Activated T-helper 1 cell treated with anti-CD3 and anti-CD28 coated beads, Interleukin-12 subunit alpha, Interleukin-12 subunit beta, Interleukin-2, Interleukin-4 antibody, amounts not matched to agents 30 ng/mL and 10 ng/mL and 1 ng/mL, durations not matched to agents 14 hours and 24 hours and 36 hours (primary cell): ENCODE measurements around the gene IP6K2. TPM values are rescaled to one million over a fixed set of nuclear protein-coding genes. Genes with fewer than 3 reads are reported as not detected.
A peak's percentile ranks its signal among the peaks of the same experiment; 100 is the strongest.
"Not testable (repeated sequence)": the region's sequence is repeated elsewhere in the genome, so short reads cannot be mapped to it uniquely, and the experiment has no call there.

Experiments used
- DNase-seq: peaks from one replicate; pipeline ENCODE4 v3.0.0; 2021; ENCODE audit warnings: low spot score
- H3K27ac Mint-ChIP-seq: one replicate; pipeline ENCODE4 v1.8.0; 2021; ENCODE audit warnings: mild to moderate bottlenecking, mixed read lengths
- H3K27me3 Mint-ChIP-seq: one replicate; pipeline ENCODE4 v1.8.0; 2022; ENCODE audit warnings: mild to moderate bottlenecking, moderate library complexity, mixed read lengths; ENCODE audit not compliant: insufficient read depth
- H3K36me3 Mint-ChIP-seq: one replicate; pipeline ENCODE4 v1.8.0; 2021; ENCODE audit warnings: low read depth, mixed read lengths
- H3K4me1 Mint-ChIP-seq: one replicate; pipeline ENCODE4 v1.8.0; 2021; ENCODE audit warnings: low read depth, mixed read lengths
- H3K4me3 Mint-ChIP-seq: one replicate; pipeline ENCODE4 v1.8.0; 2021; ENCODE audit warnings: mild to moderate bottlenecking, moderate library complexity, mixed read lengths
- H3K9me3 Mint-ChIP-seq: one replicate; pipeline ENCODE4 v1.8.0; 2021; ENCODE audit warnings: mixed read lengths
- intact Hi-C: fragments of 100-400 bp; cut with micrococcal nuclease; formaldehyde crosslinking; loops from one replicate; pipeline ENCODE4 v1.15.1; 2024
- total RNA-seq: library from RNA; stranded (reverse); gene quantifications from 2 replicates; pipeline ENCODE4 v1.2.3, GENCODE V29; 2022

IP6K2 gene
- total RNA-seq, 1 donor from 2014 or later = 61.0 TPM

GRCh38 chr3:48739955-48740823 lies 23.2 kb upstream of the IP6K2 start:
- Mint-ChIP-seq H3K27ac (no peak overlapping the region), H3K4me1 (no peaks in the 10 kb centered on the region), H3K4me3 (no peak overlapping the region), H3K9me3 (no peaks in the 10 kb centered on the region), H3K36me3 (no peaks in the 10 kb centered on the region), H3K27me3 (no peaks in the 10 kb centered on the region)
- peak; percentile 24 for DNase-seq
- intact Hi-C loops = loop anchor here (5.0 kb wide), 1 partner anchor 212 kb away; no protein-coding TSS in a partner anchor

DNA sequence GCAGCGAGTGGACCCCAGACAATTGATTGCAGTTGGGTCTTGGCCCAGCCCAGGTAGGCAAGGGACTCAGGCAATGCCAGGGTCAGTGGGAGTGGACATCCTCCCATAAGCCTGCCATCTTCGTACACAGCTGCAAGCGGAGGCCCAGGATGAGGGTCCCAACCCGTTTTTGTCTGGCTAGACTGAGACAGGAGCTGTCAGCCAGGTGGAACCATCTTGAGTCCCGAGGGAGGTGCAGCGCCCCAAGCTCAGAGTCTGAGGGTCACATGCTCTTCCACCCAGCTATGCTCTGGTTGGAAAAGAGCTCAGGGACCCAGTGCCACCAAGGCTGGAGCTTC lies 22.6 kb upstream of the IP6K2 start:
- no peaks in the 10 kb centered on the region for H3K27me3 Mint-ChIP-seq
- no peaks in the 10 kb centered on the region for H3K36me3 Mint-ChIP-seq
- H3K4me1 Mint-ChIP-seq = no peaks in the 10 kb centered on the region
- DNase-seq = no peak
- H3K27ac Mint-ChIP-seq = no peak overlapping the region
- no peak overlapping the region for H3K4me3 Mint-ChIP-seq
- intact Hi-C loops = loop anchor here (5.0 kb wide), 1 partner anchor 213 kb away; no protein-coding TSS in a partner anchor
- H3K9me3 Mint-ChIP-seq = no peaks in the 10 kb centered on the region

- no peaks in the 10 kb centered on the region for H3K4me1 Mint-ChIP-seq
- H3K4me3 Mint-ChIP-seq = no peak overlapping the region
- DNase-seq = no peak
- H3K27me3 Mint-ChIP-seq = no peaks in the 10 kb centered on the region
- H3K27ac Mint-ChIP-seq = no peak overlapping the region
- H3K9me3 Mint-ChIP-seq = no peaks in the 10 kb centered on the region
- no peaks in the 10 kb centered on the region for H3K36me3 Mint-ChIP-seq
- intact Hi-C loops = loop anchor here (5.0 kb wide), 1 partner anchor 213 kb away; no protein-coding TSS in a partner anchor
These were observed 22.1 kb upstream of the IP6K2 start for GRCh38 chr3:48738926-48739616.

DNA sequence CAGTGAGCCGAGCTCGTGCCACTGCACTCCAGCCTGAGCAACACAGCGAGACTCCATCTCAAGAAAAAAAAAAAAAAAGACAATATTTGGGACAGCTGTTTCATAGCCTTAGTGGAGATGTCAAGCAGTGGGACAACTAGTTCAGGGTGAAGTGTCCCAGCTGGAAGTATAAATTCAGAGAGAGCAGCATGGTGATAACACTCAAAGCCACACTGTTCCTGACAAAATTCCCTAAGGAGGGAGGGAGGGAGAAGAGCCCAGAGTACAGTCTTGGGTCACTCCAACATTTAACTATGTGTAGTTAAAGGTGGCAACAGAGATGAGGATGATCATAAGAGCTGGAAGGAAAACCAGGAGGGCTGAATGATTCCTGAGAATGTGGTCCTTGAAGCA lies 21.1 kb upstream of the IP6K2 start:
- Mint-ChIP-seq H3K27me3 (no peaks in the 10 kb centered on the region), H3K4me3 (no peak overlapping the region), H3K36me3 (no peaks in the 10 kb centered on the region), H3K27ac (no peak overlapping the region), H3K9me3 (no peaks in the 10 kb centered on the region), H3K4me1 (no peaks in the 10 kb centered on the region)
- no peak for DNase-seq
- intact Hi-C loops = loop anchor here (5.0 kb wide), 1 partner anchor 214 kb away; no protein-coding TSS in a partner anchor

- not testable (repeated sequence) for H3K27ac Mint-ChIP-seq, DNase-seq, H3K27me3 Mint-ChIP-seq, H3K36me3 Mint-ChIP-seq, H3K4me1 Mint-ChIP-seq, H3K9me3 Mint-ChIP-seq, H3K4me3 Mint-ChIP-seq
- intact Hi-C loops = loop anchor here (5.0 kb wide), 1 partner anchor 217 kb away; no protein-coding TSS in a partner anchor
These were observed 18.2 kb upstream of the IP6K2 start for GRCh38 chr3:48735075-48735767.

DNA sequence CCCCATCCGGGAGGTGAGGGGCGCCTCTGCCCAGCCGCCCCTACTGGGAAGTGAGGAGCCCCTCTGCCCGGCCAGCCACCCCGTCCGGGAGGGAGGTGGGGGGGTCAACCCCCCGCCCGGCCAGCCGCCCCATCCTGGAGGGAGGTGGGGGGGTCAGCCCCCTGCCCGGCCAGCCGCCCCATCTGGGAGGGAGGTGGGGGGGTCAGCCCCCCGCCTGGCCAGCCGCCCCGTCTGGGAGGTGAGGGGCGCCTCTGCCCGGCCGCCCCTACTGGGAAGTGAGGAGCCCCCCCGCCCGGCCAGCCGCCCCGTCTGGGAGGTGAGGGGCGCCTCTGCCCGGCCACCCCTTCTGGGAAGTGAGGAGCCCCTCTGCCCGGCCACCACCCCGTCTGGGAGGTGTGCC lies 17.5 kb upstream of the IP6K2 start:
- intact Hi-C loops, H3K4me3 Mint-ChIP-seq, H3K9me3 Mint-ChIP-seq, DNase-seq, H3K27me3 Mint-ChIP-seq, H3K36me3 Mint-ChIP-seq, H3K27ac Mint-ChIP-seq, H3K4me1 Mint-ChIP-seq: not testable (repeated sequence)

DNA sequence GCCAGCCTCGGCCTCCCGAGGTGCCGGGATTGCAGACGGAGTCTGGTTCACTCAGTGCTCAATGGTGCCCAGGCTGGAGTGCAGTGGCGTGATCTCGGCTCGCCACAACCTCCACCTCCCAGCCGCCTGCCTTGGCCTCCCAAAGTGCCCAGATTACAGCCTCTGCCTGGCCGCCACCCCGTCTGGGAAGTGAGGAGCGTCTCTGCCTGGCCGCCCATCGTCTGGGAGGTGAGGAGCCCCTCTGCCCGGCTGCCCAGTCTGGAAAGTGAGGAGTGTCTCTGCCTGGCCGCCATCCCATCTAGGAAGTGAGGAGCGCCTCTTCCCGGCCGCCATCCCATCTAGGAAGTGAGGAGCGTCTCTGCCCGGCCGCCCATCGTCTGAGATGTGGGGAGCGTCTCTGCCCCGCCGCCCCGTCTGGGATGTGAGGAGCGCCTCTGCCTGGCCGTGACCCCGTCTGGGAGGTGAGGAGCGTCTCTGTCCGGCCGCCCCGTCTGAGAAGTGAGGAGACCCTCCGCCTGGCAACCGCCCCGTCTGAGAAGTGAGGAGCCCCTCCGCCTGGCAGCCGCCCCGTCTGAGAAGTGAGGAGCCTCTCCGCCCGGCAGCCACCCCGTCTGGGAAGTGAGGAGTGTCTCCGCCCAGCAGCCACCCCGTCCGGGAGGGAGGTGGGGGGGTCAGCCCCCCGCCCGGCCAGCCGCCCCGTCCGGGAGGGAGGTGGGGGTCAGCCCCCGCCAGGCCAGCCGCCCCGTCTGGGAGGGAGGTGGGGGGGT lies 16.9 kb upstream of the IP6K2 start:
- DNase-seq, H3K4me1 Mint-ChIP-seq, H3K27ac Mint-ChIP-seq, intact Hi-C loops, H3K4me3 Mint-ChIP-seq, H3K27me3 Mint-ChIP-seq, H3K36me3 Mint-ChIP-seq, H3K9me3 Mint-ChIP-seq: not testable (repeated sequence)

- no peaks in the 10 kb centered on the region for H3K36me3 Mint-ChIP-seq
- no peak overlapping the region for H3K4me3 Mint-ChIP-seq
- no peak overlapping the region for H3K27ac Mint-ChIP-seq
- intact Hi-C loops = no loop called here
- H3K27me3 Mint-ChIP-seq = peaks cover 3% of the 10 kb centered on the region
- no peaks in the 10 kb centered on the region for H3K9me3 Mint-ChIP-seq
- no peaks in the 10 kb centered on the region for H3K4me1 Mint-ChIP-seq
- DNase-seq = no peak
These were observed 10.5 kb upstream of the IP6K2 start for GRCh38 chr3:48727511-48727910.

DNA sequence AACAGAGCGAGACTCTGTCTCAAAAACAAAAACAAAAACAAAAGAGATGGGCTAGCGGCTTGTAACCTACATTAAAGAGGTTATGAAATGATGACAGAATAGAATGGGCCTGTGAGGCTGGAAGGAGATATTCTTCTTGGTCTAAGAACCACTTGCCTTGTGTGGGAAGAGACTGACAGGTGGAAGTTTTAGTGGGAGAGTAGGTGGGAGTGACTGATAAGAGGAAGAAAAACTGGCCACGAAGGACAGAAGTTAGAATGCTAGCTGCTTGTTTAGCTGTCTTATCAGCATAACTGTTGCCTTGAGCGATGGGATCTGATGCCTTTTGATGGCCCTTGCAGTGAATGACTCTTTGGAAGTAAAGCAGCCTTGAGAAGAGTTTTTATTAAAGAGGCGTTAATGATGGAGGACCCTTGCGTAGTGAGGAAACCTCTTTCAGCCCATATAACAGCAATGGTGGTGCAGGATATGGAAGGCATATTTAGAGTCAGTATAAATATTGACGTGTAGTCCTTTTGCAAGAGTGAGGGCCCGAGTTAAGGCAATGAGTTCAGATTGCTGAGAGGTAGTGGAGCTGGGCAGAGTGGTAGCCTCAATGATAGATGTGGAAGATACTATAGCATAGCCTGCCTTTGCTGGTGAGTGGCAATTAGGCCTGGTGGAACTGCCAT lies 8.3 kb upstream of the IP6K2 start:
- H3K4me3 Mint-ChIP-seq, H3K27ac Mint-ChIP-seq, H3K27me3 Mint-ChIP-seq, H3K4me1 Mint-ChIP-seq, H3K36me3 Mint-ChIP-seq, H3K9me3 Mint-ChIP-seq, DNase-seq, intact Hi-C loops: not testable (repeated sequence)

DNA sequence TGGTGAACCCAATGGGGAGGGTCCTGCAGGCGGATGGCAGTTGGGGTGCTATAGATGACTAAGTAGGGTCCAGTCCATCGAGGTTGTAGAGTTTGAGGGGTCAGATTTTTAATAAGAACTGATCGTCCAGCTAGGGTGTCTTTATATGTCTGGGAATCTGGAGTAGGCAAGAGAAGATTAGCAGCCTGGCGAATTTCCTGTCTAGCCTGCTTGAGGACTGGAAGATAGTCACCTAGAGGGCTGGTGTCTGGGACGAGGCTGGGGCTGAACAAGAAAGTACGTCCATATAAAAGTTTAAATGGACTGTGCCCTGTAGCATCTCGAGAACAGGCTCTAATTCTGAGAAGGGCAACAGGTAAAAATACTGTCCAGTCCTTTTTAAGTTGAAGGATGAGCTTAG lies 6.7 kb upstream of the IP6K2 start:
- H3K27ac Mint-ChIP-seq = no peak overlapping the region
- no peaks in the 10 kb centered on the region for H3K9me3 Mint-ChIP-seq
- H3K4me1 Mint-ChIP-seq = no peaks in the 10 kb centered on the region
- no peaks in the 10 kb centered on the region for H3K36me3 Mint-ChIP-seq
- peaks cover 16% of the 10 kb centered on the region for H3K27me3 Mint-ChIP-seq
- H3K4me3 Mint-ChIP-seq = no peak overlapping the region
- DNase-seq = no peak
- intact Hi-C loops = no loop called here

DNA sequence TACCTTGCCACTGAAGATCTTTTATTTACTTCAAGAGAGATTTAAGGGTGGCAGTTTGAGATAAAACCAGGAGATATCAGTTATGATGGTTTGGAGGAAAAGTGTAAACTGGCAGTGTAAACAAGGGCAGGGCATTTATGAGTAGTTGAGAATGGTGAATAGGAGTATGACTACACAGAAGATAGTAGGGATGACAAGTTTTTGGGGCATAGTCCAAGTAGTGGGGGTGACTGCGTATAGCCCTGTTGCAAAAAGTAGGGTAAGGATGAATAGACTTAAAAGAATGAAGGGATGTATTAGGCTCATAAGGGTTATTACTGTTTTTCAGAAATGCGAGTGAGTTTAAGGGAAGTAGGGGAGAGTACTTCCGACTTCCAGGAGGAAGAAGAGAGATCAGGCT lies 6.3 kb upstream of the IP6K2 start:
- H3K9me3 Mint-ChIP-seq, H3K4me3 Mint-ChIP-seq, DNase-seq, H3K4me1 Mint-ChIP-seq, H3K36me3 Mint-ChIP-seq, H3K27ac Mint-ChIP-seq, intact Hi-C loops: not testable (repeated sequence)
- peaks cover 19% of the 10 kb centered on the region for H3K27me3 Mint-ChIP-seq

DNA sequence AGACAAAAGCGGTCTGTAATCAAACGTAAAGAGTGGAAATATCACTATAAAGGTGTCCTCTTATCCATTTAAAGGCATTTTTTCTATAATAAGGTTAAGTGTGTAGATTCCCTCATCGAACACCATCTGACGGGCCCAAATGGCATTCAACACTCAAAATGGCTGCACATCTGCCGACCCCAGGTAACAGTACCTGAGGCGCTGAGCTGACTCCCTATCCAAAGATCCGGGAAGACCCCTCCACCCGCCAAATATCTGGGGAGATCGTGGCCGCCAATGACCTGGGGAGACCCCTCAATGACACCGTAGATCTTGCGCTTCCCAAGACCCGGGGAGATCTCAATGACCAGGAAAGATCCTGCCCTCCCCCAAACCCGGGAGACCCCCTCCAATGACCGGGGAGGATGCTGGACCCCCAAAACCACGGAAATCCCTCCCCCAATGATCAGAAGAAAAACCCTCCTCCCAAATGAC lies 476 bp downstream of the IP6K2 start:
- Mint-ChIP-seq H3K36me3 (peaks cover 14% of the 10 kb centered on the region), H3K9me3 (no peaks in the 10 kb centered on the region), H3K4me1 (peaks cover 33% of the 10 kb centered on the region), H3K27me3 (peaks cover 17% of the 10 kb centered on the region), H3K27ac (peak overlapping the region; percentile 94), H3K4me3 (peak overlapping the region; percentile 98)
- peak; percentile 11 for DNase-seq
- intact Hi-C loops = loop anchor here (2.0 to 5.0 kb wide), 4 partner anchors 159 to 528 kb away; partner anchors contain the start of genes CDC25A, IMPDH2, PFKFB4 and WDR6
